C1 segment of cervical spinal cord (tissue), 14 donors: ENCODE measurements around the gene LRP1B.

Experiments used
- DNase-seq, 14 donors: peaks; one replicate each; lab custom pipeline; 2025; lab: John Stamatoyannopoulos, UW

LRP1B gene

GRCh38 chr2:141591787-141592186 lies 539.0 kb downstream of the LRP1B start:
- DNase-seq = no peak

DNA sequence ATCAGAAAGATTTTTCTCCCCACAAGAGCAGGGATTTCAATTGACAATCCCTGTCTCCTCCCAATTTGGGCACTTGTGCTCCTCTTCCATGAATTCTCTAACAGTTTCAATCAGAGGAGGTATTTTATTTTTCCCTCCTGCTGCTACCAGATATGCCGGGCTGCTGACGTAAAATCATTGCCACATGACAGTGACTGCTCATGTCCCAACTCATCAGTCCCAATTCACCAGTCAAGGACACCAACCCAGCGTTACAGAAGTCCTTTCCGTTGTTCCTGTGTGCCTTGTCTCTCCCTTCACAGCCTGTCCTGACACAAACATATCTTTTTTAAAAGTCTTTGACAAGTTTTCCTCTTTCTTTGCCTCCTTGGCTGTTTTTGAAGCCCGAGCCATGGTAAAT lies 540.2 kb downstream of the LRP1B start:
- no peak for DNase-seq

- DNase-seq = no peak
Measured at GRCh38 chr2:141589314-141589713, 541.5 kb downstream of the LRP1B start.

DNA sequence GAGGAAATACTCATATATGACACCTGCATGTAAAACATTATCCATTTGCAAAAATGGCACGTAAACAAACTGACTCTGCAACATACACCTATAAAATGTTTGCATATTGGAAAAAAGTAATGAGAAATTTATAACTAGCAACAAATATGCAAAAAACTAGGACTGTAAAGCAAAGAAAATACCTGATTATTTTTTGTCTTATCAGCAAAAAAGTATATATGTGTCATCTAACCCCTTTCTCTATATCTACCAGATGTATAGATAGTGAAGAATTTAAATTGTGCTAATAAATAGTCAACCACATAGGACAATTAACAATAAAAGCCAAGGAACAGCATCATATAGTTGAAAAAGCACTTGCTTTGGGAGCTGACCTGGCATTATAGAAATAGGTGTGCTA lies 543.8 kb downstream of the LRP1B start:
- no peak for DNase-seq

GRCh38 chr2:141582213-141582612 lies 548.6 kb downstream of the LRP1B start:
- DNase-seq = no peak

- DNase-seq = no peak
Measured at GRCh38 chr2:141579071-141579470, 551.7 kb downstream of the LRP1B start.

DNA sequence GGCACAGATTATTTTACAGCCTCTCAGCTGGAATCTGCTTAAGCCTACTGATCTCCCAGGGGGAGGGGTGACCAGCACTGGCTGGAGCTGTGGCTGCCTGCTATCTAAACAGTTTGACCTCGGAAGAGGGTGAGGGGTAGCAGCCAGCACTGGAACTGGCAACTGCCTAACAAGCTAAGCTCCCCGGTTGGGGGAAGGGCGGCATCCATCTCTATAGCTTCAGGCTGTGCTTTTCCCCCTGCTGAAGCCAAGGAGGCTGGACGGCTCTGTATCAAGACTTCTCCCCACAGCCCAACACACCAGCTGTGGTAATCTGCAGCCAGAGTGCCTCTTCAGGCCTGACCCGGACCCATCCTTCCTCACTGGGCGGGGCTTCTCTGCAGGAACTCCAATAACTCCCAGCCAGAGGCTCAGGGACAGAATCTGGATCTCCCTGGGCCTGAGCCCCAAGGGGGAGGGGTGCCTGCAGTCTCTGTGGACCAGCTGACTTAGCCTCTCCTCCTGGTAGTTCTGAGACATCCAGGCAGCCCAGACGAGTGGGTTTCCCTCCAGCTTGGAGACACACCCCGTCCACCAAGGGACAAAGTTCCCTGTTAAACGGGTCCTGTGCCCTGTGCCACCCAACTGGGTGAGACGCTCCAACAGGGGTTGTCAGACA lies 560.2 kb downstream of the LRP1B start:
- no peak for DNase-seq

GRCh38 chr2:141569941-141570340 lies 560.9 kb downstream of the LRP1B start:
- no peak for DNase-seq

DNA sequence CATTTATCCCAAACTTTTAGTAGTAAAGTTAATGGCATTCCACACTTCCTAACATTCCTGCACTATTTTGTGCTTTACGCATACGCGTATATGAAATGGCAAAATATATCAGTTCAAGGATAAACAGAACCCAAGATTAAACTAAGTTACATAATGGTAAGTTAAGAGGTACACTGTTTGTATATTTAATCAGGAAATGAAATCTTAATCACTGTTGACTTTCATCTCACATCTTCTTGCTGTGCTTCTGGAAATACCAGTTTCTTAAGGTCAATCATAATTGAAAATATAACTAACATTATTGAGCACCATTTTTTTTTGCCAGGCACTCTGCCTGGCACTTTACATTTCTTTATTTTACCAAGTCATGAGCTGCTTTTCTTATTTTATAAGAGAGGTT lies 565.2 kb downstream of the LRP1B start:
- no peak for DNase-seq

DNA sequence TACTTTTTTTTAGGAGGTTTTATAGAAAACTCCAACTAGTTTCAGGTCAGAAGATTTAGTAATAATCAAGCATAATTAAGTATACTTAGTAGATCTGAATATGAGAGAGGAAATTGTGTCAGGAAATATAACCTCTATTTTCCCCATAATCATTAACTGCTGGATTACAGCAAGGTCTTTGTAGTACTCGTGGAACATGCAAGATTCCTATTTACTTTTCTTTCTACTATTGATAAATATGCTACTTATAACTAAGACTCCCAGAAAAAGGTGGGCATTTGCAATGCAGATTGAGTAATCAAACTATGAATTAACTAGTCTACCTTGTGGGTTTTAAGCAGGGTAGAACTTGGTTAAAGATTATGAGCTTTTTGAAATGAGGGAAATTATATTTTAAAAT lies 570.1 kb downstream of the LRP1B start:
- DNase-seq = no peak

DNA sequence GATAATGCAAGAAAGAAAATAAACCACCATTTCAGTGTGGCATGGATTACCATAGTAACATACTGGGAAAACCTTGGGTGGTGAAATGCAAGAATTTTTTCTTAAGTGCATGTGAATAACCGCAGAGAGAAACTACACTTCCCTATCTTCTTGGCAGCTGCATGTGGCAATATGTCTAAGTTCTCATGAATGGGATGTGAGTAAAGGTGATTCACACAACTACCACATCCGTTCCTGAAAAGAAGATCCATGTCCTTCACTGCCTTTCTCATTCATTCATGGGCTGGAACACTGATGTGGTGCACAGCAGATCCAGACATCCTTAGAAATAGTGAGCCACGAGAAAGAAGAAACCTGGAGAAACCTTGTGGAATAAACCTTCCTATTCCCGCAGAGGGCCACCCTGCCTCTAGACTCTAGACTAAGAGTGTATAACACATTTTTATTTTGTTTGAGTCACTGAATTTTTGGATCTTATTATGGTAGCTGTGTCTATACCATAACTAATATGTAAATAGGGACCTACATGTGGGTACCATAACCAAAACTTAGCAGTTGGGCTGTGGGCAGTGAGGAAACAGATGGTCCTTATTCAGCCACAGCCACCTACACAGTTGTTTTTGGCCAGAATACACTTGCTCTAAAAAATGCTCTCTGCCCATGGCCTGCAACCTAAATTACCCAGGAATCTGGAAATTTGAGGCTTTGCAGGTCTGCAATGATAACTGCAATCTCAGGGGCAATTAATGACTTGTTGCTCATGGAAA lies 573.3 kb downstream of the LRP1B start:
- no peak for DNase-seq

DNA sequence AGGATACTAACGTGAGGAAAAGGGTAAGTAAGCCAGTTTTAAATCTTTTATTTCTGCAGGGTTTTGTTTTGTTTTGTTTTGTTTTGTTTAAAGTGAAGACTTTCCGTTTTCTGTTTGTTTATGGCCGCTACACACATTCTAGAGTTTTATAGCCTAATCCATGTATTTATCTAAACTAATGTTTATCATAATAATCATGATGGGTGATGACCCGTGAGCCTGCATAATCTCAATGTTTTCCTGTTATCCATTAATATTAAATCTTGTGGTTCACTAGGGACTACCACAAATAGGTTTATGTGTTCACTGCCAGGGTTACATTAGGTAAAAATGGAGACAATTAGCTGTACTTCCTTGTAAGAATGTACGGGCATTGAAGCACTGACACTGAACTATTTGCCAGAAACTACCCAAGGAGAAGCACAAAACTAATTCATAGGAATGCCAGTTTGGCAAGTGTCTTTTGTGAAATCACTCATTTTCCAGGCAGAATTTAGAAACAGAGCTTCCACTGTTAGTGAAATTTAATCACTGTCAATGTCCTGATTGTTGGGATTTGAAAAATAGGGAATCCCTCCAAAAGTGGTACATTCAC lies 574.8 kb downstream of the LRP1B start:
- peak in 1 of 14 donors; percentile 42 for DNase-seq

GRCh38 chr2:141554810-141555209 lies 576.0 kb downstream of the LRP1B start:
- peak in 8 of 14 donors; percentile 3 to 59 (median 22) for DNase-seq

DNA sequence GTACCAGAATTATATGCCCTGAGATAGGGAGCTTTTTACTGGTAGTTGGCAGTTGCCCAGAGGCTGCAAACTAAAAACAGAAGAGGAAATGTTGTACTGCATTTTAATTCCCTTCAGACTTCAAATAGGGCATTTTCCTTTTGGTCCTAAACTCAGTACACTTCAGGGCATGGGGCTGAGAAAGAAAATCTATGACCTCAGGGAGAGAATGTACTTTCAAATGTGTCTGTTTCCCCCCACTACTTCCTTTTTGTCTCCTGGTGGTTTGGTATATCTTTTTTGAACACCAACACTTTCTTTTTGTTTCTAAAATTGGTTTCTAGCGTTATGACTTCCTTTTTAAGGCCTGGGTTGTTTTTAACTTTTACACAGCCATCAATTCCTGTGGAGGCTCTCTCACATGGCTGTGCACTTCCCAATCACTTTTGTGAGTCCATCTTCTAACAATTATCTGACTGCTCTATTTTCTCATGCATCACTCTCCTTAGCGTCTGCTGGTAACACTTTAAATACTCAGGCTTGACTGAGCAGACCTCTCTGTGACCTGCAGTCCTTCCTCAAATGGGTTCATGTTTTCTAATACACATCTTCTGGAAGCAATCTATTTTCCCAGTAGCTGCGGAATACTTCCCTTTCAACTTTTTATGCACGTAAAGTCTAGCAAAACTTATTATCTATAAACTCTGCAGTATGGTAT lies 596.0 kb downstream of the LRP1B start:
- DNase-seq = peak in 2 of 14 donors; percentile 39 to 59

GRCh38 chr2:141529659-141530058 lies 601.2 kb downstream of the LRP1B start:
- DNase-seq = no peak

DNA sequence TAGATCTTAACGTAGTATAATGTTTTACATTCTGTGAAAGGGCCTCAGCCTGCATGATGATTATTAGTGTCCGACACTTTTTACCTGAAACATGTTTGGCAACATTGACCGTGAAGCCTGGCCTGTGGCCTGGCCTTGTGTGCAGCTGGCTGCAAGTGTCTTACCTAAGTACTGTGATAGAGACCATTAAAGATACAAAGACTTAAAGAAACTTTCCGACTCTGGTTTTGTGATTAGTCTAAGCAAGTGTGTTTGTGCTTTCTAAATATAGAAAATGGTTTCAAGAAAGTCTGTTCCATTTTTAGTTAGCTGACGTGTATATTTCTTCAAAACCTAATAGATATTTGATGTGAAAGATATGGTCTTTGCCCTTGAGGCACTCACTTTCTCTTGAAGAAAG lies 601.8 kb downstream of the LRP1B start:
- DNase-seq = no peak

GRCh38 chr2:141526760-141527159 lies 604.1 kb downstream of the LRP1B start:
- no peak for DNase-seq

DNA sequence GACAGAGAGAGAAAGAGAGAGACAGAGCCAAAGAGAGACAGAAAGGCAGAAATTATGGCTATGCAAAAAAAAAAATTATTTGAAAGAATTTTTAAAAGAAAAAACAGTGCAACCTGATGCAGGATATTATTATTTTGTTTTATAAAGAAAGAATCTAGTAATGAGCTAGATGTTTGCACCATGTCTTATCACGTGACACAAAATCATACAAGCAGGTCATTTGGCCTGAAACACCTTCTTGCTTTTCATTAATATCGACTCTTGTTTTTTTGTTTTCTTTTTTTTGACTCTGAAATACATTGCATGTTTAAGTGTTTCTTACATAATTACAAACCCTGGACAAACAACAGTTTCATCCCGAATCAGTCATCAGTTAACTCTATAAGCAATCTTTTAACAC lies 606.0 kb downstream of the LRP1B start:
- DNase-seq = no peak

- no peak for DNase-seq
Measured at GRCh38 chr2:141523199-141523598, 607.6 kb downstream of the LRP1B start.

GRCh38 chr2:141522702-141523101 lies 608.1 kb downstream of the LRP1B start:
- peak in 1 of 14 donors; percentile 45 for DNase-seq

DNA sequence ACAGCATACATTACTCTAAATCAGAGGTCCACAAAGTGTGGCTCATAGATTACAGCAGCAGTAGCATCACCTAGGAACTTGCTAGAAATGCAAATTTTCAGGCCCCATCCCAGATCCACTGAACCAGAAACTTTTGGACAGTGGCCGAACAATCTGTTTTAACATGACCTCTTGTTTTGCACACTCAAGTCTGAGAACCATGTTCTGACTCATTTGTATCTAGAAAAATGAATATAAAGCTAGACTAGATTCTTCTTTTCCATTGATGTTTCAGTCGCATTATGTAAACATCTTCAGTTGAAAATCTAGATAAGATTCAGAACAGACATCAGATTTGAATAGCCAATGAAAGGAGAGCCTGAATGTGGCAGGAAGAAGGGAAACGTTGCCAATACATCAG lies 608.8 kb downstream of the LRP1B start:
- DNase-seq = peak in 1 of 14 donors; percentile 49

GRCh38 chr2:141519906-141520305 lies 610.9 kb downstream of the LRP1B start:
- DNase-seq = no peak
